ENCODE measurements around the gene CD22. TPM values are rescaled to one million over a fixed set of nuclear protein-coding genes. Genes with fewer than 3 reads are reported as not detected.

Gene CD22
- total RNA-seq, 1 experiment from 2014 or later = not detected

DNA sequence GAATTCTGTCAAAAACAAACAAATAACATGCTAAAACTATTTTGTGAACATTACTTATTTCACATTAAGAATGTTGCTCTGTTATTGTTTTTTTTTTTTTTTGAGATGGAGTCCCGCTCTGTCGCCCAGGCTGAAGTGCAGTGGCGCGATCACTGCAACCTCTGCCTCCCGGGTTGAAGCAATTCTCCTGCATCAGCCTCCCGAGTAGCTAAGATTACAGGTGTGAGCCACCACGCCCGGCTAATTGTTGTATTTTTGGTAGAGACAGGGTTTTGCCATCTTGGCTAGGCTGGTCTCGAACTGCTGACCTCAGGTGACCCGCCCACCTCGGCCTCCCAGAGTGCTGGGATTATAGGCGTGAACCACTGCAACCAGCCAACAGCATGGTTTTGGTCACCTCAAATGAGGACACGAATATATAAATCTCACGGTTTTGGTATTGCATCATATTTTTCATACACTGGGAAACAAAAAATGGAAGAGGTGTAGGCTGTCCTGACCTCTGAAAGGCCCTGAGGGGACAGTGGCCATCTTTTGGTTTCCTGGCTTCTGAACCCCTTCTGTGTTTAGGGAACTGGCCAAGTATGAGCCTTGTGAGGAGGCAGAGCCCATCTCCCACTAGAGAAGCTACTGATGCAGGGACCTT lies 67.4 kb downstream of the CD22 start:
- H3K9ac ChIP-seq (ENCODE audit: extremely low read depth, insufficient read length, low read length) = no peak overlapping the region
- WGBS (ENCODE audit: extremely low coverage, insufficient read length, low lambda C conversion rate) = no CpG with 5 or more reads among the region's 14 CpGs
- H3K79me1 ChIP-seq (ENCODE audit: insufficient read depth, low read depth, low read length, poor library complexity, severe bottlenecking) = no peaks in the 10 kb centered on the region
- no peak overlapping the region for H3K14ac ChIP-seq (ENCODE audit: insufficient read depth, low read length)
- no peak for DNase-seq
- no peak overlapping the region for H2BK12ac ChIP-seq (ENCODE audit: insufficient read length, low read depth, low read length)
- no peaks in the 10 kb centered on the region for H3K27me3 ChIP-seq (ENCODE audit: insufficient read depth, low read length)
- H3K9me3 Mint-ChIP-seq = no peaks in the 10 kb centered on the region
- H3K18ac ChIP-seq (ENCODE audit: insufficient read length, low read depth, low read length) = no peak overlapping the region
- H2BK15ac ChIP-seq (ENCODE audit: low read depth, low read length) = no peak overlapping the region
- H2BK5ac ChIP-seq (ENCODE audit: insufficient read length, low read length) = no peak overlapping the region
- no peak overlapping the region for H3K56ac ChIP-seq (ENCODE audit: insufficient read length, low read depth, low read length)
- no peak overlapping the region for H2BK20ac ChIP-seq (ENCODE audit: low read depth, low read length, poor library complexity, severe bottlenecking)
- no peak overlapping the region for H2AFZ ChIP-seq (ENCODE audit: low read length)
- H3T11ph ChIP-seq (ENCODE audit: low read length) = no peak overlapping the region
- H3K36me3 Mint-ChIP-seq (ENCODE audit: insufficient read depth in 1 of 3, low read depth in 3 of 3) = no peaks in the 10 kb centered on the region
- no peak overlapping the region for H3K23ac ChIP-seq (ENCODE audit: insufficient read length, low read depth, low read length)
- no peaks in the 10 kb centered on the region for H3K4me1 ChIP-seq (ENCODE audit: insufficient read depth, low read length)
- H2BK120ac ChIP-seq (ENCODE audit: low read depth, low read length, poor library complexity, severe bottlenecking) = no peak overlapping the region
- TF ChIP-seq, protein P1, sequence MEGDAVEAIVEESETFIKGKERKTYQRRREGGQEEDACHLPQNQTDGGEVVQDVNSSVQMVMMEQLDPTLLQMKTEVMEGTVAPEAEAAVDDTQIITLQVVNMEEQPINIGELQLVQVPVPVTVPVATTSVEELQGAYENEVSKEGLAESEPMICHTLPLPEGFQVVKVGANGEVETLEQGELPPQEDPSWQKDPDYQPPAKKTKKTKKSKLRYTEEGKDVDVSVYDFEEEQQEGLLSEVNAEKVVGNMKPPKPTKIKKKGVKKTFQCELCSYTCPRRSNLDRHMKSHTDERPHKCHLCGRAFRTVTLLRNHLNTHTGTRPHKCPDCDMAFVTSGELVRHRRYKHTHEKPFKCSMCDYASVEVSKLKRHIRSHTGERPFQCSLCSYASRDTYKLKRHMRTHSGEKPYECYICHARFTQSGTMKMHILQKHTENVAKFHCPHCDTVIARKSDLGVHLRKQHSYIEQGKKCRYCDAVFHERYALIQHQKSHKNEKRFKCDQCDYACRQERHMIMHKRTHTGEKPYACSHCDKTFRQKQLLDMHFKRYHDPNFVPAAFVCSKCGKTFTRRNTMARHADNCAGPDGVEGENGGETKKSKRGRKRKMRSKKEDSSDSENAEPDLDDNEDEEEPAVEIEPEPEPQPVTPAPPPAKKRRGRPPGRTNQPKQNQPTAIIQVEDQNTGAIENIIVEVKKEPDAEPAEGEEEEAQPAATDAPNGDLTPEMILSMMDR (conservative IDR thresholded peaks at IDR 0.05) = no peak
- H3K4me2 ChIP-seq (ENCODE audit: insufficient read depth, insufficient read length, low read length) = no peak overlapping the region
- peaks cover 2% of the 10 kb centered on the region for H3K27me3 Mint-ChIP-seq (ENCODE audit: low read depth)
- H3K27ac Mint-ChIP-seq = no peak overlapping the region
- H3K4me1 Mint-ChIP-seq = peaks cover 0 to under 1% of the 10 kb centered on the region in 2 experiments; a peak in 1 of 4 replicates
- H3K23me2 ChIP-seq (ENCODE audit: insufficient read length, low read depth, low read length, poor library complexity, severe bottlenecking) = no peaks in the 10 kb centered on the region
- H2AK5ac ChIP-seq (ENCODE audit: insufficient read length, low read length) = no peak overlapping the region
- no peaks in the 10 kb centered on the region for H3K79me2 ChIP-seq (ENCODE audit: insufficient read depth, low read length)
- H4K20me1 ChIP-seq (ENCODE audit: control insufficient read depth, insufficient read depth, insufficient read length) = no peaks in the 10 kb centered on the region
- H4K8ac ChIP-seq (replicated peaks; ENCODE audit: insufficient read length, low read depth, low read length) = no peak overlapping the region
- H3K27ac ChIP-seq (ENCODE audit: insufficient read length, low read depth, low read length) = no peak overlapping the region
- H3K4ac ChIP-seq (ENCODE audit: low read depth, low read length) = no peak overlapping the region
- H3K9me3 ChIP-seq (ENCODE audit: control insufficient read depth, low read depth, low read length) = no peaks in the 10 kb centered on the region
- no peak overlapping the region for H3K4me3 Mint-ChIP-seq
- no peak overlapping the region for H4K5ac ChIP-seq (ENCODE audit: insufficient read length, low read depth, low read length)
- H4K91ac ChIP-seq (ENCODE audit: insufficient read length, low read depth, low read length) = no peak overlapping the region

Small RNA genes within 50 kb of the gene (microRNA-seq; reads per million reads assigned to microRNA genes)
- not detected for gene MIR5196 (ENCODE audit: borderline microRNAs expressed)

Other genes with a start within 250 kb of the CD22 start
- gene FXYD3, start 213.4 kb upstream of the CD22 start, total RNA-seq (2021) = 1.5 TPM in 2 replicates
- gene LGI4, start 194.1 kb upstream of the CD22 start, total RNA-seq (2021) = 2.6 and 3.2 TPM in 2 replicates
- gene FXYD1, start 190.4 kb upstream of the CD22 start, total RNA-seq (2021) = 6.8 and 7.7 TPM in 2 replicates
- gene FXYD7, start 185.9 kb upstream of the CD22 start, total RNA-seq (2021) = 8.2 and 9.0 TPM in 2 replicates
- gene FXYD5, start 174.5 kb upstream of the CD22 start, total RNA-seq (2021) = 83.7 and 100 TPM in 2 replicates
- not detected in 2 replicates for gene FAM187B, start 100.4 kb upstream of the CD22 start, total RNA-seq (2021)
- 151 and 152 TPM in 2 replicates for gene LSR, start 80.2 kb upstream of the CD22 start, total RNA-seq (2021)
- gene USF2, start 60.2 kb upstream of the CD22 start, total RNA-seq (2021) = 113 and 123 TPM in 2 replicates
- 0.52 and 0.83 TPM in 2 replicates for gene HAMP, start 46.7 kb upstream of the CD22 start, total RNA-seq (2021)
- gene MAG, start 37.0 kb upstream of the CD22 start, total RNA-seq (2021) = 0.13 TPM in 1 of 2 replicates, not detected in the other
- not detected in 2 replicates for gene FFAR1, start 18.7 kb downstream of the CD22 start, total RNA-seq (2021)
- not detected in 2 replicates for gene FFAR3, start 29.3 kb downstream of the CD22 start, total RNA-seq (2021)
- not detected in 2 replicates for gene GPR42, start 41.9 kb downstream of the CD22 start, total RNA-seq (2021)
- gene FFAR2, start 119.1 kb downstream of the CD22 start, total RNA-seq (2021) = not detected in 2 replicates
- 0.87 and 1.3 TPM in 2 replicates for gene KRTDAP, start 161.3 kb downstream of the CD22 start, total RNA-seq (2021)
- 267 and 278 TPM in 2 replicates for gene DMKN, start 184.5 kb downstream of the CD22 start, total RNA-seq (2021)
- 0.15 and 0.24 TPM in 2 replicates for gene SBSN, start 199.1 kb downstream of the CD22 start, total RNA-seq (2021)
- not detected in 2 replicates for gene GAPDHS, start 204.3 kb downstream of the CD22 start, total RNA-seq (2021)
- gene TMEM147, start 216.4 kb downstream of the CD22 start, total RNA-seq (2021) = 125 and 128 TPM in 2 replicates
- 0.24 and 0.88 TPM in 2 replicates for gene ATP4A, start 234.5 kb downstream of the CD22 start, total RNA-seq (2021)

All from H9 (cell line).